IMR-90 (cell line): ENCODE results near the gene F5. TPM values are rescaled to one million over a fixed set of nuclear protein-coding genes. Genes with fewer than 3 reads are reported as not detected.

Source experiments
- ATAC-seq: fragments of 200-7000 bp; cut with Tn5 transposase; 2 replicates; pipeline ENCODE4 v1.9.1; 2020; ENCODE audit warnings: low read depth, mild to moderate bottlenecking, moderate library complexity
- BruUV-seq: library from RNA; stranded (reverse); fragments of 400-500 nt; replicated peaks from 2 replicates; lab custom pipeline; 2021; lab: Mats Ljungman, UMichigan
- CTCF ChIA-PET: fragments of 300-600 bp; formaldehyde crosslinking; extraction: SDS; loops from one replicate; lab custom pipeline; 2021; ENCODE audit warnings: antibody characterized with exemption; lab: Yijun Ruan, JAX
- POLR2A ChIA-PET: fragments of 300-600 bp; sonication (Branson Sonifier 250); formaldehyde crosslinking; loops from one replicate; lab custom pipeline; 2022; ENCODE audit warnings: antibody characterized with exemption; ENCODE audit not compliant: unreplicated experiment; lab: Charles Lee
- DNase-seq: peaks from one replicate; pipeline ENCODE4 v3.0.0; 2013
- H2AFZ ChIP-seq: replicated peaks from 2 replicates; pipeline ENCODE3; 2013; ENCODE audit warnings: low read length, mild to moderate bottlenecking; ENCODE audit not compliant: poor library complexity
- H2AK5ac ChIP-seq: 2 replicates; pipeline ENCODE4 v1.6.1; 2013; ENCODE audit warnings: low read depth, low read length, inconsistent platforms
- H2AK9ac ChIP-seq: replicated peaks from 2 replicates; pipeline ENCODE3; 2013; ENCODE audit warnings: mild to moderate bottlenecking, low read depth, low read length, moderate library complexity; ENCODE audit not compliant: poor library complexity
- H2BK120ac ChIP-seq: 2 replicates; pipeline ENCODE4 v1.6.1; 2013; ENCODE audit warnings: low read depth, low read length, inconsistent platforms
- H2BK15ac ChIP-seq: 3 replicates; pipeline ENCODE4 v1.6.1; 2013; ENCODE audit warnings: low read depth, low read length, inconsistent platforms
- H2BK20ac ChIP-seq: 2 replicates; pipeline ENCODE4 v1.6.1; 2013; ENCODE audit warnings: low read depth, mild to moderate bottlenecking, inconsistent platforms, low read length, moderate library complexity
- H2BK5ac ChIP-seq: 2 replicates; pipeline ENCODE4 v1.6.1; 2013; ENCODE audit warnings: mild to moderate bottlenecking, low read depth, low read length, inconsistent platforms; ENCODE audit not compliant: poor library complexity, severe bottlenecking
- H3K14ac ChIP-seq: replicated peaks from 2 replicates; pipeline ENCODE4 v1.6.1; 2013; ENCODE audit warnings: low read depth, low read length, inconsistent platforms
- H3K18ac ChIP-seq: 2 replicates; pipeline ENCODE4 v1.6.1; 2013; ENCODE audit warnings: low read depth, low read length, control low read depth
- H3K23ac ChIP-seq: 2 replicates; pipeline ENCODE4 v1.6.1; 2013; ENCODE audit warnings: low read depth, low read length, inconsistent platforms
- H3K27ac ChIP-seq: 2 replicates; pipeline ENCODE4 v1.5.1; 2013; ENCODE audit warnings: mild to moderate bottlenecking, control low read depth, low read length; ENCODE audit not compliant: insufficient read depth
- H3K27me3 ChIP-seq: 2 replicates; pipeline ENCODE4 v1.6.1; 2013; ENCODE audit warnings: low read length; ENCODE audit not compliant: control insufficient read depth, insufficient read depth
- H3K36me3 ChIP-seq: 2 replicates; pipeline ENCODE4 v1.6.1; 2013; ENCODE audit warnings: low read length, mixed read lengths; ENCODE audit not compliant: control insufficient read depth, insufficient read depth
- H3K4ac ChIP-seq: 2 replicates; pipeline ENCODE4 v1.6.1; 2013; ENCODE audit warnings: low read depth, low read length, inconsistent platforms
- H3K4me1 ChIP-seq: 2 replicates; pipeline ENCODE4 v1.6.1; 2013; ENCODE audit warnings: low read length, mixed read lengths; ENCODE audit not compliant: control insufficient read depth, insufficient read depth
- H3K4me2 ChIP-seq: 2 replicates; pipeline ENCODE4 v1.6.1; 2013; ENCODE audit warnings: low read depth, mild to moderate bottlenecking, control low read depth, low read length, moderate library complexity
- H3K4me3 ChIP-seq: 2 replicates; pipeline ENCODE4 v1.5.1; 2013; ENCODE audit warnings: low read depth, mild to moderate bottlenecking, control low read depth, low read length, moderate library complexity; ENCODE audit not compliant: insufficient read depth
- H3K56ac ChIP-seq: 2 replicates; pipeline ENCODE4 v1.6.1; 2013; ENCODE audit warnings: low read length, inconsistent platforms; ENCODE audit not compliant: insufficient read depth; ENCODE audit errors: extremely low read depth
- H3K79me1 ChIP-seq, 2 experiments: 2 replicates each; pipeline ENCODE4 v1.6.1; 2013; ENCODE audit warnings: low read length in 2 of 2, inconsistent platforms in 1 of 2, low read depth in 1 of 2
- H3K9ac ChIP-seq: 2 replicates; pipeline ENCODE4 v1.6.1; 2013; ENCODE audit warnings: low read depth, low read length, control low read depth
- H3K9me1 ChIP-seq: 2 replicates; pipeline ENCODE4 v1.6.1; 2013; ENCODE audit warnings: low read length, inconsistent platforms; ENCODE audit not compliant: insufficient read depth
- H3K9me3 ChIP-seq: 2 replicates; pipeline ENCODE4 v1.6.1; 2013; ENCODE audit warnings: low read length; ENCODE audit not compliant: control insufficient read depth, insufficient read depth
- H4K20me1 ChIP-seq: 2 replicates; pipeline ENCODE4 v1.6.1; 2013; ENCODE audit warnings: low read length, inconsistent platforms; ENCODE audit not compliant: insufficient read depth
- H4K5ac ChIP-seq: 2 replicates; pipeline ENCODE4 v1.6.1; 2013; ENCODE audit warnings: mild to moderate bottlenecking, low read depth, low read length, control low read depth
- H4K8ac ChIP-seq, 2 experiments: 2 replicates each; pipeline ENCODE4 v1.6.1; 2013; ENCODE audit warnings: low read depth in 2 of 2, low read length in 2 of 2, control low read depth in 1 of 2, inconsistent platforms in 1 of 2
- H4K91ac ChIP-seq: 2 replicates; pipeline ENCODE4 v1.6.1; 2013; ENCODE audit warnings: low read depth, low read length, inconsistent platforms; ENCODE audit not compliant: insufficient read depth
- BHLHE40 ChIP-seq: fragments of 150-350 bp; IDR thresholded peaks from 2 replicates; pipeline ENCODE4 v1.6.1; 2016; ENCODE audit warnings: mild to moderate bottlenecking, low read depth, low read length
- CEBPB ChIP-seq: IDR thresholded peaks from 2 replicates; pipeline ENCODE4 v1.6.1; 2012; ENCODE audit warnings: low read depth, low read length, improper control_type of control experiment
- CHD1 ChIP-seq: IDR thresholded peaks from 2 replicates; pipeline ENCODE4 v1.6.1; 2012; ENCODE audit warnings: low read depth, low read length, improper control_type of control experiment
- FOS ChIP-seq: fragments of 150-350 bp; IDR thresholded peaks from 2 replicates; pipeline ENCODE4 v1.6.1; 2016; ENCODE audit warnings: low read depth, low read length
- MAFK ChIP-seq: IDR thresholded peaks from 2 replicates; pipeline ENCODE4 v1.6.1; 2012; ENCODE audit warnings: low read depth, low read length, improper control_type of control experiment
- MAZ ChIP-seq: IDR thresholded peaks from 2 replicates; pipeline ENCODE4 v1.6.1; 2012; ENCODE audit warnings: low read depth, mild to moderate bottlenecking, low read length, improper control_type of control experiment, moderate library complexity, borderline replicate concordance
- NFE2L2 ChIP-seq: fragments of 150-350 bp; IDR thresholded peaks from 2 replicates; pipeline ENCODE4 v1.6.1; 2016; ENCODE audit warnings: low read depth, mild to moderate bottlenecking, low read length
- POLR2A ChIP-seq: IDR thresholded peaks from 2 replicates; pipeline ENCODE4 v1.6.1; 2012; ENCODE audit warnings: mild to moderate bottlenecking, low read depth, low read length
- RAD21 ChIP-seq: IDR thresholded peaks from 2 replicates; pipeline ENCODE4 v1.6.1; 2012; ENCODE audit warnings: low read length, improper control_type of control experiment
- RCOR1 ChIP-seq: IDR thresholded peaks from 2 replicates; pipeline ENCODE4 v1.6.1; 2012; ENCODE audit warnings: mild to moderate bottlenecking, low read length, improper control_type of control experiment; ENCODE audit not compliant: insufficient replicate concordance
- SMC3 ChIP-seq: fragments of 150-350 bp; IDR thresholded peaks from 2 replicates; pipeline ENCODE4 v1.6.1; 2016; ENCODE audit warnings: low read depth, mild to moderate bottlenecking, antibody characterized with exemption, low read length, moderate library complexity
- WGBS, 2 experiments: methylation state at CpG; one replicate each; pipeline versions ENCODE4 v1.1.5 to v1.1.7; 2013; ENCODE audit warnings: missing lambda C conversion rate in 2 of 2; ENCODE audit not compliant: insufficient read length in 1 of 2; ENCODE audit errors: extremely low coverage in 2 of 2; 5-methylcytosine and 5-hydroxymethylcytosine counted together
- dilution Hi-C: fragments of 300-500 bp; cut with HindIII; formaldehyde crosslinking; loops from one replicate; pipeline ENCODE4 v1.14.3; 2018; ENCODE audit warnings: low sequenced_read_pairs; ENCODE audit not compliant: unreplicated experiment
- in situ Hi-C: fragments of 300-500 bp; cut with MboI; formaldehyde crosslinking; loops from 3 replicates; pipeline ENCODE4 v1.14.3; 2019; ENCODE audit warnings: low sequenced_read_pairs, inconsistent platforms, mixed read lengths
- intact Hi-C: fragments of 100-400 bp; cut with micrococcal nuclease; formaldehyde crosslinking; loops from 2 replicates; pipeline ENCODE4 v1.10.0; 2022
- polyA plus RNA-seq, 3 experiments: library from polyadenylated mRNA; depleted of rRNA; stranded (reverse); fragments of >200 nt; gene quantifications; 2 replicates each; pipeline ENCODE4 v1.2.3, GENCODE V29; 2012; ENCODE audit warnings: low replicate concordance in 1 of 3
- total RNA-seq: library from RNA; depleted of rRNA; stranded (reverse); fragments of >200 nt; gene quantifications from 2 replicates; pipeline ENCODE4 v1.2.3, GENCODE V29; 2012
- TF ChIP-seq, protein P1 (sequence below): conservative IDR thresholded peaks from 2 replicates; pipeline ENCODE4 v1.5.1; 2012; ENCODE audit warnings: mild to moderate bottlenecking, low read depth, low read length, improper control_type of control experiment
- TF ChIP-seq, protein P2 (sequence below): fragments of 150-350 bp; IDR thresholded peaks from 2 replicates; pipeline ENCODE4 v1.6.1; 2017; ENCODE audit warnings: mild to moderate bottlenecking, antibody characterized with exemption, low read length, low read depth
- TF ChIP-seq, protein P3 (sequence below): fragments of 150-350 bp; IDR thresholded peaks from 2 replicates; pipeline ENCODE4 v1.6.1; 2016; ENCODE audit warnings: low read depth, mild to moderate bottlenecking, low read length, moderate library complexity, borderline replicate concordance

The F5 gene
- total and polyA plus RNA-seq, 2 of the 4 experiments (the other 2 are of a cell fraction), result not detected

DNA sequence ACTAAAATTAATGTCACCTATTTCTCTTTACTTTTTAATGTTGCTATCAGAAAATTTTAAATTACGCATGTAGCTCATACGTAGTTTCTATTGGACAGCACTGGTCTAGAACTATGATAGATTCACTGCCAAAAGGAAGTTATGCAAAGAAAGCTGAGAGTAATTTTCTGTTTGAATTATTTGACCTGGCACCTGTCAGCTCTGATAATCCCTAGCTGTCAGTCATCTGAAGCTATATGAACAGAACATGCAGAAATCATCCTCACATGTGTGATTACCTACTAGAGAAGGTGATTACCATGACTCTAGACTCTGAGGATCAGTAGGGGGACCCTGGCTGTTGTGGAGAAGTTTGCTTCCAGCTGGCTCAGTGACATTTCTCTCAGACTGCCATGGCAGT lies 40.8 kb downstream of the F5 start:
- no peak overlapping the region for H3K56ac ChIP-seq
- peaks cover 13% of the 10 kb centered on the region for H3K27me3 ChIP-seq
- H2BK120ac ChIP-seq, result no peak overlapping the region
- no peak overlapping the region for H4K91ac ChIP-seq
- no peak for TF ChIP-seq SMC3
- TF ChIP-seq, protein P1, sequence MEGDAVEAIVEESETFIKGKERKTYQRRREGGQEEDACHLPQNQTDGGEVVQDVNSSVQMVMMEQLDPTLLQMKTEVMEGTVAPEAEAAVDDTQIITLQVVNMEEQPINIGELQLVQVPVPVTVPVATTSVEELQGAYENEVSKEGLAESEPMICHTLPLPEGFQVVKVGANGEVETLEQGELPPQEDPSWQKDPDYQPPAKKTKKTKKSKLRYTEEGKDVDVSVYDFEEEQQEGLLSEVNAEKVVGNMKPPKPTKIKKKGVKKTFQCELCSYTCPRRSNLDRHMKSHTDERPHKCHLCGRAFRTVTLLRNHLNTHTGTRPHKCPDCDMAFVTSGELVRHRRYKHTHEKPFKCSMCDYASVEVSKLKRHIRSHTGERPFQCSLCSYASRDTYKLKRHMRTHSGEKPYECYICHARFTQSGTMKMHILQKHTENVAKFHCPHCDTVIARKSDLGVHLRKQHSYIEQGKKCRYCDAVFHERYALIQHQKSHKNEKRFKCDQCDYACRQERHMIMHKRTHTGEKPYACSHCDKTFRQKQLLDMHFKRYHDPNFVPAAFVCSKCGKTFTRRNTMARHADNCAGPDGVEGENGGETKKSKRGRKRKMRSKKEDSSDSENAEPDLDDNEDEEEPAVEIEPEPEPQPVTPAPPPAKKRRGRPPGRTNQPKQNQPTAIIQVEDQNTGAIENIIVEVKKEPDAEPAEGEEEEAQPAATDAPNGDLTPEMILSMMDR, result no peak
- no peak for TF ChIP-seq MAZ
- no peak for TF ChIP-seq CHD1
- TF ChIP-seq CEBPB, result no peak
- TF ChIP-seq POLR2A, result no peak
- TF ChIP-seq RCOR1, result no peak
- TF ChIP-seq, protein P2, sequence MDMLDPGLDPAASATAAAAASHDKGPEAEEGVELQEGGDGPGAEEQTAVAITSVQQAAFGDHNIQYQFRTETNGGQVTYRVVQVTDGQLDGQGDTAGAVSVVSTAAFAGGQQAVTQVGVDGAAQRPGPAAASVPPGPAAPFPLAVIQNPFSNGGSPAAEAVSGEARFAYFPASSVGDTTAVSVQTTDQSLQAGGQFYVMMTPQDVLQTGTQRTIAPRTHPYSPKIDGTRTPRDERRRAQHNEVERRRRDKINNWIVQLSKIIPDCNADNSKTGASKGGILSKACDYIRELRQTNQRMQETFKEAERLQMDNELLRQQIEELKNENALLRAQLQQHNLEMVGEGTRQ, result no peak
- TF ChIP-seq, protein P3, sequence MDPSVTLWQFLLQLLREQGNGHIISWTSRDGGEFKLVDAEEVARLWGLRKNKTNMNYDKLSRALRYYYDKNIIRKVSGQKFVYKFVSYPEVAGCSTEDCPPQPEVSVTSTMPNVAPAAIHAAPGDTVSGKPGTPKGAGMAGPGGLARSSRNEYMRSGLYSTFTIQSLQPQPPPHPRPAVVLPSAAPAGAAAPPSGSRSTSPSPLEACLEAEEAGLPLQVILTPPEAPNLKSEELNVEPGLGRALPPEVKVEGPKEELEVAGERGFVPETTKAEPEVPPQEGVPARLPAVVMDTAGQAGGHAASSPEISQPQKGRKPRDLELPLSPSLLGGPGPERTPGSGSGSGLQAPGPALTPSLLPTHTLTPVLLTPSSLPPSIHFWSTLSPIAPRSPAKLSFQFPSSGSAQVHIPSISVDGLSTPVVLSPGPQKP, result no peak
- no peak for TF ChIP-seq NFE2L2
- TF ChIP-seq RAD21, result no peak
- TF ChIP-seq MAFK, result no peak
- no peak for TF ChIP-seq FOS
- TF ChIP-seq BHLHE40, result no peak
- no peak overlapping the region for H4K5ac ChIP-seq
- H4K8ac ChIP-seq, result no peak overlapping the region
- no peak overlapping the region for H3K23ac ChIP-seq
- in situ Hi-C loops, result loop anchor here (10.0 kb wide), 1 partner anchor 941 kb away; no protein-coding TSS in a partner anchor
- H3K4me2 ChIP-seq, result no peak overlapping the region
- H2AFZ ChIP-seq, result no peak overlapping the region
- no peak for DNase-seq
- H3K9ac ChIP-seq, result no peak overlapping the region
- no peak overlapping the region for H3K4ac ChIP-seq
- CTCF ChIA-PET, result interaction anchor here (0.8 to 1.8 kb wide), 6 partner anchors 13 to 942 kb away, joined by 3 to 7 read pairs (median 4); no protein-coding TSS in a partner anchor
- H3K79me1 ChIP-seq, result no peaks in the 10 kb centered on the region
- intact Hi-C loops, result loop anchor here (5.0 kb wide), 1 partner anchor 178 kb away; the partner anchor contains the start of genes BLZF1 and NME7
- WGBS, 2 experiments, result no CpG with 5 or more reads among the region's 2 CpGs
- dilution Hi-C loops, result no loop called here
- no peak overlapping the region for H2BK15ac ChIP-seq
- POLR2A ChIA-PET, result no interaction called here
- H3K9me3 ChIP-seq, result no peaks in the 10 kb centered on the region
- H3K4me1 ChIP-seq, result no peaks in the 10 kb centered on the region
- H2BK20ac ChIP-seq, result no peak overlapping the region
- no peak overlapping the region for H2BK5ac ChIP-seq
- no peak overlapping the region for H3K14ac ChIP-seq
- H3K9me1 ChIP-seq, result no peaks in the 10 kb centered on the region
- no peaks in the 10 kb centered on the region for H3K36me3 ChIP-seq
- BruUV-seq, result no TSS peak
- no peak overlapping the region for H3K4me3 ChIP-seq
- no peak overlapping the region for H3K18ac ChIP-seq
- H2AK9ac ChIP-seq, result no peak overlapping the region
- no peak overlapping the region for H3K27ac ChIP-seq
- ATAC-seq, result no peak
- H4K20me1 ChIP-seq, result no peaks in the 10 kb centered on the region
- no peak overlapping the region for H2AK5ac ChIP-seq
